Activated naive CD8-positive, alpha-beta T cell treated with anti-CD3 and anti-CD28 coated beads, Interleukin-2, amount 50 U/mL, for 16 hours (primary cell): Measurements from ENCODE around the gene MVB12B.

Source experiments
- DNase-seq: peaks from one replicate; pipeline ENCODE4 v3.0.0-alpha.2; 2020; ENCODE audit warnings: low read depth, low spot score

The MVB12B gene

GRCh38 chr9:126453156-126453963 lies 126.7 kb downstream of the MVB12B start:
- DNase-seq = no peak

- no peak for DNase-seq
Measured at GRCh38 chr9:126454215-126454614, 127.6 kb downstream of the MVB12B start.

- no peak for DNase-seq
Measured at GRCh38 chr9:126454795-126455194, 128.2 kb downstream of the MVB12B start.

GRCh38 chr9:126456441-126457174 lies 130.0 kb downstream of the MVB12B start:
- DNase-seq = no peak

- no peak for DNase-seq
Measured at GRCh38 chr9:126457175-126457547, 130.5 kb downstream of the MVB12B start.

- DNase-seq = no peak
Measured at GRCh38 chr9:126457890-126458289, 131.3 kb downstream of the MVB12B start.

GRCh38 chr9:126459126-126459525 lies 132.5 kb downstream of the MVB12B start:
- DNase-seq = no peak

GRCh38 chr9:126459546-126459945 lies 132.9 kb downstream of the MVB12B start:
- no peak for DNase-seq

- no peak for DNase-seq
Measured at GRCh38 chr9:126459965-126460843, 133.6 kb downstream of the MVB12B start.

- DNase-seq = no peak
Measured at GRCh38 chr9:126461029-126461428, 134.4 kb downstream of the MVB12B start.

- DNase-seq = no peak
Measured at GRCh38 chr9:126461608-126462007, 135.0 kb downstream of the MVB12B start.

GRCh38 chr9:126462617-126463016 lies 136.0 kb downstream of the MVB12B start:
- DNase-seq = no peak

- DNase-seq = no peak
Measured at GRCh38 chr9:126463426-126463825, 136.8 kb downstream of the MVB12B start.

GRCh38 chr9:126464694-126465441 lies 138.2 kb downstream of the MVB12B start:
- DNase-seq = no peak

- no peak for DNase-seq
Measured at GRCh38 chr9:126465977-126466376, 139.3 kb downstream of the MVB12B start.

- DNase-seq = no peak
Measured at GRCh38 chr9:126468141-126468825, 141.7 kb downstream of the MVB12B start.

- DNase-seq = no peak
Measured at GRCh38 chr9:126470241-126470993, 143.8 kb downstream of the MVB12B start.

GRCh38 chr9:126471084-126471624 lies 144.5 kb downstream of the MVB12B start:
- DNase-seq = peak; percentile 39

GRCh38 chr9:126472198-126472947 lies 145.7 kb downstream of the MVB12B start:
- DNase-seq = no peak
